COLO668 (cell line): ENCODE measurements around the gene SYNGR3.
"Not testable (repeated sequence)": the region's sequence is repeated elsewhere in the genome, so short reads cannot be mapped to it uniquely, and the experiment has no call there.

Experiments used
- DNase-seq: peaks from one replicate; lab custom pipeline; 2025; ENCODE audit not compliant: unreplicated experiment; lab: John Stamatoyannopoulos, UW

SYNGR3 gene

GRCh38 chr16:2007081-2007836, 17.5 kb downstream of the SYNGR3 start:
- DNase-seq = peak; percentile 54

DNA sequence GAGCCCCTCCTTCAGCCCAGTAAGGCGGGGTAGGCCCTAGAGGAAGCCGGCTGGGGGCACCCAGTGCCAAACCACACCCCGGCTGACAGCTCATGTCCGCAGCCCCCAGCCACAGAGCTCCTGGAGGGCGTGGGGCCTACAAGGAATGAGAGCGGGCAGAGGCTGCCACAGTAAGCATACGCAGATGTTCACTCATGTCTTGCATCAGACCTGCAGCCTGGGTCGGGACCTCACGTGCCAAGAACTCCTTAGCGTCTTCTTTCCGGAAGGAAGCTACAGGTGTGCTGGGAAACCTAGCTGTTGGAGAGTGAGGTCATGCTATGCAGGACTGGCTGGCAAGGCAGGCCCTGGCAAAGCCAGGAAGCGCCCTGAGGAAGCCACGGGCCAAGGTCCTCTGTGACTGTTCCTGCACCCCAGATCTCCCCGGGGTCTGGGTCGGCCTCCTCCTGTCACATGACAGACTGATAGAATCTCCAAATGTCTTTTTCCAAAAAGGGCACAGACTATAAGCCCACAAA, 18.3 kb downstream of the SYNGR3 start:
- DNase-seq = peak; percentile 65

DNA sequence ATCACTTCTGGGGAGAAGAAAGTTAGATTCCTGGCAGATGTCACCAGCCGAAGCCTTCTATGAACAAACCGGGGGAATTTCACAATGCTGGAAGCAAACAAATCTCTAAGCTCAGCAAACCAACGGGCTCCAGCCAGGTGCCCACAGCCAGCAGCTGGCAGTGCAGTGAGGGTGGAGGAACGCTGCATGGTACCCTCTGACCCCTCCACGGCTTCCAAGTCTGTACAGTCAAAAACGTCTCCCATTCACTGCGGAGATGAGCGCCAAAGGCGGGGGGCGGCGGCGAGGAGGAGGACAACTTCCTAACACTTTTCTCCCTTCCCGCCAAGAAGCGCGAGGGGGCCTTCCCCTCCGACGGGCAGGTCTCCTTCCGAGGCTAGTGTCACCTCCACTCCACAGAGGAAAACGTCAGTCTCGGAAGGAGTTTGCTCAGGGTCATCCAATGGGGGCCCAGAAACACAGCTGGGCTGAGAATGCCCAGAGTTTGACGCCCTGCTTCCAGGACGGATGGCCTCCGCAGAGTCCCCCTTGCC, 18.9 kb downstream of the SYNGR3 start:
- peak; percentile 49 for DNase-seq

GRCh38 chr16:2009164-2009711, 19.5 kb downstream of the SYNGR3 start:
- peak; percentile 52 for DNase-seq

DNA sequence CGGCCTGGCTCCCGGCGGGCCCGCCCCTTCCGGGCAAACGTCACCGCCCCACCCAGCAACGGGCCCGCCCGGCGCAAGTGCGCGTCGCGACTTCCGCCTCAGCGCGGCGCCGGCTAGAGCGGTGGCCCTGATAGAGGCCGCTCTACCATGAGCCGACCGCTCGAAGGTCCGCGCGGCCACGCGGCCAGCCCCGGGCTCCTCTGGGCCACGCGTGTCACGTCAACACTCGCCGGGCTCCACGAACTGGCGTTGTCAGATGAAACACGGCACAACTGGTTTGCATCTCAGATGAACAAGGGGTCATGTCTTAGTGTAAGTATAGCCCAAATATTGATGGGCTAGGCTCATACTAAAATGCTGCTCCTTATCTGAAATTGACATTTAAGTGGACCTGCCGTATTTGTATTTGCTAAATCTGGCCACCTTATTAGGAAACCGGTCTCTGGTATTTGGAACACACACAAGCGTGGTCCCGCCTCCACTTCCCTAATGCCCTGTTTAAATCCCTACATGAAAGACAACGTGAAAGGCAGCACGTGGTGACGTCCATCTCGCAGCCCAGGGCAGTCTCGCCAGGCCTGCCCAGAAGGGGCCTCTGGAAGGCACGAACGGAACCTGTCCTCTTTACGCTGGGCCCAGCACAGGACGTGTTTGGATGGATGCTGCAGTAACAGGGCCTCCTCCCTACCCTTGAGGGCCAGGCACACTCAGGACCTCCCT, 20.2 kb downstream of the SYNGR3 start, which contains the start of gene ZNF598:
Gene ZNF598, minus strand, starts transcription at position 31 of the 720 bp plus-strand sequence.
- DNase-seq = peak; percentile 95

- DNase-seq = not testable (repeated sequence)
Measured at GRCh38 chr16:2011726-2012125, 22.0 kb downstream of the SYNGR3 start.

GRCh38 chr16:2013527-2013926, 23.8 kb downstream of the SYNGR3 start:
- no peak for DNase-seq

GRCh38 chr16:2015117-2015946, 25.6 kb downstream of the SYNGR3 start:
- DNase-seq = peak; percentile 24

GRCh38 chr16:2015947-2016208, 26.1 kb downstream of the SYNGR3 start:
- DNase-seq = no peak

- DNase-seq = peak; percentile 10
Measured at GRCh38 chr16:2016407-2016922, 26.7 kb downstream of the SYNGR3 start.

DNA sequence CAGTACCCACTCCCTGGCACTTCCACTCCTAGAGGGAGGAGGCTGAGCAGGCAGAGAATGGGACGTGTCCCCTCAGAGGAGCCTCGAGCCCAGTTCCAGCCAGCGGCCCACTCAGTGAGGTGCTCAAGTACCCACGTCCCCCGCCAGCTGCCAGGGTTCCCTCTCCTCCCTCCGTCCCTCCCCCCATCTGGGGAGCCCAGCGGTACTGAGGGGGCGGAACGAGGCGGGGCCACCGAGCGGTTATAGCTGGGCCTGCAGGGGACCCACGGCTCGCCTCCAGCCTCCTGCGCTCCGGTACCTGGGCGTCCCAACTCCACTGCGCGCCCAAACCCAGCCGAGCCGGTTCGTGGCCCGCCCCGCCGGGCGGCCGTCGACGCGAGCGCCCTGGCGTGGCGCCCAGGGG, 29.7 kb downstream of the SYNGR3 start, which contains the start of gene NPW:
Gene NPW, plus strand, starts transcription at position 268 of the 403 bp plus-strand sequence.
- peak; percentile 46 for DNase-seq

GRCh38 chr16:2019921-2020831, 30.4 kb downstream of the SYNGR3 start:
- DNase-seq = peak; percentile 46

GRCh38 chr16:2022723-2023091, 32.9 kb downstream of the SYNGR3 start:
- no peak for DNase-seq

DNA sequence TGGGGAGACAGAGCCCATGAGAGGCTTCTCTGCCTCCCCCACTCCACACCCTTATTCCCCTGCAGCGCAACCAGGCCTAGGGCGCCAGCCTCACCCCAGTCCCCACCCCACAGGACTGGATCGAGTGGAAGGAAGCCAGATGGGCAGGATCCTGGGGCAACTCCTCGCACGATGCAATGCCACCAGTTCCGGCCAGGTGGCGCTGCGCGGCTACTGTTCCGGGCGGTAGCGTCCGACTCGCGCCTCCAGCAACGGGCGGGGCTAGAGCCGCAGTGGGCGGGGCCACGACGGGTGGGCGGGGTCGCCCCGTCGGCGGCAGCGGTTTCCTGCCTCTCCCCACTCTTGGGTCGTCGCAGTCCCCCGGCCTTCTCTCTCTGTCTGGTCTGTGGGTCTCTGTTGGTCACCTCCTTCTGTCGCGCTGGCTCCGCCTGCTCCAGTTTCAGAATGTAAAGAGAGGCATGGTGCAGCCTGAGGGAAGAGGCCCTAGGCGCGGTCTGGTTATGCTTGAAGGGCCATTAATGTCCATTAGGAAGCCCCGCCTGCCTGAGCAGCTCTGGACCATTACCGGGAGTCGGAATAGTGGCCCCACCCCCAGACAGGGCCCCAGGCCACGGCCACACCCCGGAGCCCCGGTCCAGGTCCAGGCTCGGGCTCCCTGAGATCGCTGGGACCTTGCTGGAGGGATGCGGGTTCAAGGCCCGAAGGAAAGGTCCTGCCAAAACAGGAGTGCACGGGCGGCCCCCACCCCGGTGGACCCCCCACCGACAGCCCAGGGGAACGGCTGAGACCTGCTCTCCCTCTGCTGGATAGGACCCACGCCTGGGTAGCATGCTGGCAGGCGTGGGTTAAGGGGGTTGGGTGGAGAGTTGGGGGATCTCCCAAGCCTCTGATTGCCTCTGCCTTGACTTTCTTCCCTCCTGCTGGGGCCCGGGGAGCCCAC, 33.6 kb downstream of the SYNGR3 start:
- DNase-seq = peak; percentile 87

GRCh38 chr16:2024032-2024420, 34.3 kb downstream of the SYNGR3 start:
- DNase-seq = no peak

DNA sequence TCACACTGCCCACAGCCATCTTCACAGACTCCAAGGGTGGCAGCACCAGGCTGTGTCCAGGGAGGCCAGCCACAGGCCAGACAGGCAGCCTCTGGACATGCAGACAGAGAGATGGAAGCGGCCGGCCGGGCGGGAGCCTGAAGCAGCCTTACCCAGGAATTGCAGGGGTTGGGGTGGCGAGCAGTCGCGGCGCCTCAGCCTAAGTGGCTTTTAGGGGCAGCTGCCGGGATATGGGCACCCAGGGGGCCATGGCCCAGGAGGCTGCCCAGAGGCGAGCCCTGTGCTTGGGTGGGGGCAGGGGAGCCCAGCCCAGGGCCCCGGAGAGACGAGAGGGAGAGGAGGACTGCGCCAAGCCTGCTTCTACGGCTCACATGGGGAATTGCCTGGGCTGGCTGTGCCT, 35.5 kb downstream of the SYNGR3 start:
- no peak for DNase-seq

GRCh38 chr16:2025878-2026460, 36.2 kb downstream of the SYNGR3 start:
- DNase-seq = no peak

DNA sequence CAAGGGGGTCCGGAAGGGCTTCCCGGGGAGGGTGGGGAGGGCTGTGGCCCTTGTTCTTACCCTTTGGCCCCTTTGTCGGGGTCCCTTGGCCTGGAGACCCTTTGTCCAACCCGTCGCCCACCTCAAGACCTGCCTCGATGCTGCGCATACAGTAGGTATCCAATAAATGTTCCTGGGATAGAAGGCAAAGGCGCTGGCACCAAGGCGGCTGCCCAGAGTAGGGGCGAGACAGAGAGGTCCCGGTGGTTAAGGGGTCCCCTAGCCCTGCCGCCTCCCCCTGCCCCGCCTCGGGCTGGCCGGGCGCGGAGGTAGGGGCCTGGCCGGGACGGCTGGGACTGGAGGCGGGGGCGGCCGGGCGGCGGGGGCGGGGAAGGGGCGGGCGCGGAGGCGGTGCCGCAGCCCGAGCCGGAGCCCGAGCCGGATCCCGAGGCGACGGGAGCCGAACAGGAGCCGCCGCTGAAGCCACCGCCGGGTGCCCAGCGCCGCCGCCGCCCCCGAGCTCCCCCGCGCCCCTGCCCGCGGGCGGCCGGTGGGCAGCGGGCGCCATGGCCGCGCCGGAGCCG, 36.8 kb downstream of the SYNGR3 start, which contains the start of gene NHERF2:
Gene NHERF2, plus strand, starts transcription at position 442 of the 563 bp plus-strand sequence. Its CDS starts 104 bp downstream, at position 546.
- DNase-seq = peak; percentile 68
